NCI-H524 (cell line): ENCODE measurements around the gene OR3A3.
"Not testable (repeated sequence)": the region's sequence is repeated elsewhere in the genome, so short reads cannot be mapped to it uniquely, and the experiment has no call there.

Experiments
- DNase-seq, 2 experiments: peaks; one replicate each; lab custom pipeline; 2025; lab: John Stamatoyannopoulos, UW

OR3A3 gene

DNA sequence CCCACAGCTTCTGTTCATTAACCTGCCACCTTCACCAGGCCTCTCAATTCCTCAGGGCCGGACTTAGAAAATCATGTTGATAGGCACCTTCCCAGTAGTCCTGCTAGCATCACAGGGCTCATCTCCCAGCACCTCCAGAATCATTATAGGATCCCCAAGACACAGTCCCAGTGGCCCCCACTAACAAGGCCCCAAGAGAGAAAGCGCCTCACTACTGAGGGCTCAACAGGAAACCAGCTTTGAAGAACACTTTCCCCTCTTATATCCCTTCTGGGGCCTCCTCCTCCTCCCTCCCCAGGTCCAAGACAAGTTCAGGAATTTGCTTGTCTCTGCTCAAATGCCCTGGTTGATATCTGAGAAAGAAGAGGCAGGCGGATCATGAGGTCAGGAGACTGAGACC is at the start of gene OR3A3:
OR3A3 (plus strand) TSS at position 301 of the 400 bp plus-strand sequence.
- no peak for DNase-seq

DNA sequence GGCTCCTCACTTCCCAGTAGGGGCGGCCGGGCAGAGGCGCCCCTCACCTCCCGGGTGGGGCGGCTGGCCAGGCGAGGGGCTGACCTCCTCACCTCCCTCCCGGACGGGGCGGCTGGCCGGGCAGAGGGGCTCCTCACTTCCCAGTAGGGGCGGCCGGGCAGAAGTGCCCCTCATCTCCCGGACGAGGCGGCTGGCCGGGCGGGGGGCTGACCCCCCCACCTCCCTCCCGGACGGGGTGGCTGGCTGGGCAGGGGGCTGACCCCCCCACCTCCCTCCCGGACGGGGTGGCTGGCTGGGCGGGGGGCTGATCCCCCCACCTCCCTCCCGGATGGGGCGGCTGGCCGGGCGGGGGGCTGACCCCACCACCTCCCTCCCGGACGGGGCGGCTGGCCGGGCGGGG is 40.0 kb upstream of the OR3A3 start:
- DNase-seq, result not testable (repeated sequence)

DNA sequence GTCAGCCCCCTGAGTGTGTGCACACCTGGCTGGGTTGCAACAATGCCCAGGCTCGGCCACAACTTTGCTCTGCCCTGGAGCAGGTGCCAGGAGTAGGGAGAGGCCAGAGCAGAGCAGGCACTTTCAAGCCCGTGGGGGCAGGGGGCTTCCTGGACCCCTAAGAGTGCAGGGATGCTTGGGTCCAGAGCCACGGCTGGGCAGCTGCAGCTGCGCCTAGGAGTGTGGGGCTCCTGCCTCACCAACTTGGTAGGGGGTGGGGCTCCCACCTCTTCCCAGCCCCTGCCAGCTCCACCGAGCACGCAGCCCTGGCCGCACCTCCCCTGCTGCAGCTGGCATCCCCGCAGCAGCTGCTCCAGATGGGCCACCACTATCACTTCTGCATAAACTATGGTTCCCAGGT is 32.8 kb upstream of the OR3A3 start:
- no peak for DNase-seq

DNA sequence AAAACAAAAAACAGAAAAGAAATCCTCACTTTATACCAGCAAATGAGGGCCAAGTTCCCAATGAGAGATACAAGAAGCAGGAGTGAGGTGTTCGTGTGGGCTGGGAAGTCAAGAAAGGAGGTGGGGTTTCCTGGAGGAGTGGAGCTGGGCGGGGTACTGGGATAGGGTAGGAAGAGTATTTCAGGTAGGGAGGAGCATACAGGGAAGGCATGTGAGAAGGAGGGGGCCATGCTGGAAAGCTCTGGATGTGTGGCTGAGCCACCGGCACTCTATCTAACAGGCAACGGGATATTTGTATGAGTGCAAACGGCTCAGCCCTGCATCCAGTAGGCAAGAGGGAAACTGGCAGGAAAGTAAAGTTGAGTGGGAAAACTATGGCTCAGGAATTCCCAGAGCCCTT is 29.2 kb upstream of the OR3A3 start:
- no peak for DNase-seq

DNA sequence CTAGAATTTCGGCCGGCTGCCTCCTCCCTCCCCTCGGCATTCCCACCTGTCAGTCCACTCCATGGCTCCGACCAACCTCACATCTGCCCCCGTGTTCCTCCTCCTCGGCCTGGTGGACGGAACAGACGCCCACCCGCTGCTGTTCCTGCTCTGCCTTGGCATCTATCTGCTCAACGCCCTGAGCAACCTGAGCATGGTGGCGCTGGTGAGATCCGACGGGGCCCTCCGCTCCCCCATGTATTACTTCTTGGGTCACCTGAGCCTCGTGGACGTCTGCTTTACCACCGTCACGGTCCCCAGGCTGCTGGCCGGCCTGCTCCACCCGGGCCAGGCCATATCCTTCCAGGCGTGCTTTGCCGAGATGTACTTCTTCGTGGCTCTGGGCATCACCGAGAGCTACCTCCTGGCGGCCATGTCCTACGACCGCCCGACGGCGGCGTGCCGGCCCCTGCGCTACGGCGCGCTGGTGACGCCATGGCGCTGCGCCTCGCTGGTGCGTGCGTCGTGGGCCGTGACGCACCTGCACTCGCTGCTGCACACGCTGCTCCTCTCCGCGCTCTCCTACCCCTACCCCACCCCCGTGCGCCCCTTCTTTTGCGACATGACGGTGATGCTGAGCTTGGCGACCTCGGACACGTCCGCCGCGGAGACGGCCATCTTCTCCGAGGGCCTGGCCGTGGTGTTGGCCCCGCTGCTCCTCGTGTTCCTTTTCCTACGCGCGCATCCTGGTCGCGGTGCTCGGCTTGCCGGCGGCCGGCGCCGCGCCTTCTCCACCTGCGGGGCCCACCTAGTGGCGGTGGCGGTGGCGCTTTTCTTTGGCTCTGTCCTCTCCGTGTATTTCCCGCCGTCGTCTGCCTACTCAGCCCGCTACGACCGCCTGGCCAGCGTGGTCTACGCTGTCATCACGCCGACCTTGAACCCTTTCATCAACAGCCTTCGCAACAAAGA is 25.0 kb upstream of the OR3A3 start, which contains the start of gene OR3A2:
OR3A2 (minus strand) TSS at position 440 of the 948 bp plus-strand sequence.
- no peak for DNase-seq

DNA sequence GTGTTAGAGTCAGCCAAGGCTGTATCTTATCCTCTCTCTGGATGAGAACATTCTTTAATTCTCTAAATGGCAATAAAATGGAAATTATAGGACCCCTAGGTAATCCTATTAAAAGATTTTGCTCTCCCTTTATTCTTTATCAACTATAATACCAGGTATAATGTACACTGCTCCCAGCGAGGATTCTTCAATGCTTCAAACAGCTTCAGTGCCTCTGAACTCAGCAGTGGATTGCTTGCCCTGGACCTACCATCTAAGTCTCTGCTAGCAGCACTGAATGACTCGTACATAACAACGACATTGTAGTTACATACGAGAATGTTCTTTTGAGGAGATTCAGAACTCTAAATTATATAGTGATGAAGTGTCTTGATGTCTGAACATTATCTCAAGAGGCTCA is 21.4 kb upstream of the OR3A3 start:
- DNase-seq, result no peak

DNA sequence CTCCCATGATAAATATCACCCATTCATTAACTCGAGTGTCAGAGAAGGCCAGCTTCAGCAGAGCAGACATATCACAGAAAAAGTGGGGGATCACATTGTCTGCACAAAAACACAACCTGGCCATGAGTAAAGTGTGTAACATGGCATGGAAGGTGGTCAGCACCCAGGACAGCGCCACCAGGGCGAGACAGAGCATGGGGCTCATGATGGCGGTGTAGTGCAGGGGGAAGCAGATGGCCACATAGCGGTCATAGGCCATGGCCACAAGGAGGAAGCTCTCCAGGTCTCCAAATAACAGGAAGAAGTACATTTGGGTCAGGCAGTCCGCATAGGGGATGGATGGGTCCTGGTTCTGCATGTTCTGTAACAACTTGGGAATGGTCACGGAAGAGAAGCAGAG is 13.4 kb upstream of the OR3A3 start:
- DNase-seq, result not testable (repeated sequence)

DNA sequence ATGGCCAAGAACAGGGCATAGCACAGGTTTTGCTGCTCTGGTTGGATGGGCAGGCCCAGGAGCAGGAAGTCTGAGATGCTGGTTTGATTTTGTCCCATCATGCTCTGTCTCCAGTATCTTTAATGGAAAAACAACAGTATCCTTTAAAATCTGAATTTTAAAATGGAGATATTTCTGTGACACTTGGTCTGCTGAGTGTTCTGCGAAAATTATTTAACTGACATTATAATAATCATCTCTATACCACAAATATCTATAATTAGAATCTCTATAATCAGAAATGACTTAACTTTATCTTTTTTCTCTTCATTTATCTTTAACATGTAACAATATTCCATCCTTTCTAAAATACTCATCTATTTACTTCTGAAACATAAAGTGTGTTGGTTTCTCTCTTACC is 12.9 kb upstream of the OR3A3 start, which contains the start of gene OR1E1:
OR1E1 (minus strand) TSS at position 101 of the 400 bp plus-strand sequence; CDS start at position 101, 0 bp downstream.
- DNase-seq, result no peak

DNA sequence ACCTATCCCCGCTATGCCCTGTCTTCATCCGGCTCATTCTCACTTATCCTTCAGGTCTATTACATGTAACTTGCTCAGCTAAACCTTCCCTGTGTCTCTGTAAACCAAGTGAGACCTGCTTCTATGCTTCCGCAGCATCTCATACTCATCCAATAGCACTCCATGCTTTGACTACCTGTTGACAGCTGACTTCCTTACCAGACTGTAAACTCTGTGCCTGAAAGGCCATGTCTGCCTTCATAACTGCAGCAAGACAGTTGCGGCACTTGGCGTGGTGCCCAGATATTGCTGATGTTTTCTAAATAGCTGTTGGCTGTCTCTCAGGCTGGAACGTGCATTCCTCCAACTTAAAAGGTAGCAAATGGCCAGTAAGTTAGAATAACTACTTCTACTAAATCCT is 11.1 kb upstream of the OR3A3 start:
- no peak for DNase-seq

DNA sequence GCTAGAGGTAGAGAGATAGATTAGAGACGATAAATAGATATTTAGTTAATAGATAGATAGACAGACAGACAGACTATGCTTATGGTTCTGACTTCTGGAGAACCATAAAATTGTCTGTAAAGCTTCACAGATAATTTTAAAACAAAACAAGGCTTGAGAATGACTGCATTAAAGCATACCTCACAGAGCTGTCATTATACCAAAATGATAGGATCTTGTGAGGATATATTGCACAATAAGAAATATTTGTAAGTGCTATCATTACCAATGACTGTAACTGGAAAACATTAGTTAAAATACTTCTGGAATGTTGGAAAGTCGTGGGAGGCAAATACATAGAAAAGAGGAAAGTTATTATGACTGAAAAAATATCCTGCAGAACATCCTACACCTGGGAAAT is 9.4 kb upstream of the OR3A3 start:
- DNase-seq, result no peak

DNA sequence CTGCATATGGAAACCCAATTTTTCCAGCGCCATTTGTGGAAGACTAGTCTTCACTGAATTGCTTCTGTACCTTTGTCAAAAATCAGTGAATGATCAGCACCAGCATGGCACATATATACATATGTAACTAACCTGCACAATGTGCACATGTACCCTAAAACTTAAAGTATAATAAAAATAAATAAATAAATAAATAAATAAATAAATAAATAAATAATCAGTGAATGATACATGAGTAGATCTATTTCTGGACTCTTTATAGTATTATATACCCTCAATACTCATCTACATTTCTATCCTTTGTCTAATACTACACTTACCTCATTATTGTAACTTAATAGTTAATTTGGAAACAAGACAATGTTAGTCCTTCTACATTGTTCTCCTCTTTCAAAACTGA is 7.3 kb upstream of the OR3A3 start:
- DNase-seq, result not testable (repeated sequence)

DNA sequence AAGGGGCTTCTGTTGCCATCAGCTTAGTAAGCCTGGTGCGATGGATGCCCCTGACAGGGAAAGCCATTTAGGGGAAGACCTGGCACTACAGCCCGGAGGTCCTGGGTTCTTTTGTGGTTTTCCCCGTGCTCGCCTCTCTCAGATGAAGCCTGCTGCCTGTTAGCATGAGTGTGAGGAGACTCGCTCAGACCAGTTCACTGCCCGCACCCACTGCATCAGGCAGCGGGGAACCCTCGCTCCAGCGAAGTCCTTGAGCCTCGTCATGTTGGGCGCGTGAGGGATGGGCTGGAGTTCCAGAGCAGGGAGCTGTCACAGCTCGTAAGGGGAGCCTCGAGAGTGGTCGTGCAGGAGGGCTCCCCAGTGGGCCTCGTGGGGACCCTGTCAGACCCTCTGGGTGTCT is 1.0 kb downstream of the OR3A3 start:
- DNase-seq, result not testable (repeated sequence)

DNA sequence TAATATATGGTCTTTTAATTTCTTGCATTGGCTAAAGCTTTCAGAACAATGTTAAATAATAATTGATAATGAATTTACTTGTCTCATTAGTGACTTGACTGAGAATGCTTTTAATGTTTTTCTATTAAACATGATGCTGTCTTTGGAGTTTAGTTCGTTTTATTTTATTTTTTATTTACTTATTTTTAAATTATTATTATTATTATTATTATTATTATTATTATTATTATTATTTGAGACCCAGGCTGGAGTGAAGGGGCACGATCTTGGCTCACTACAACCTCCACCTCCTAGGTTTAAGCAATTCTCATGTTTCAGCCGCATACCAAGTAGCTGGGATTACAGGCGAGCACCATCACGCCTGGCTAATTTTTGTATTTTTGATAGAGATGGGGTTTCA is 4.4 kb downstream of the OR3A3 start:
- no peak for DNase-seq

DNA sequence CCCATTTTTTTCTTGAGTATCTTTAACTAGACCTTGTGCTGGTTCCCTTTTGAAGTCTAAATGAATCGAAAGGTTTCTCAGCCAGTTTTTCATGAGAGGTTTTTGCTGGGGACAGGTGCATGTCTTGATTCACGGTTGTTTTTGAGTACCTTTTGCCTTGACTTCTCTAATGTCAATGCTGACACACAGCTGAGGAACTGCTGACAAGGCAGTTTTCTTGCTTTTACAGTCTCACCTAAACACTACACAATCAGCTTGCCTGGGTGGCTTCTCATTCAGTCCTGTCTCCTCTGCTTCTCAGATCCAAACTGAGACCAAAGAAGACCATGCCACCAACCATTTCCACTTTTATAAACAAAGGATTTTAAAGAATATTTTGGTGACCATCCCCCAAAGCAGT is 7.1 kb downstream of the OR3A3 start:
- no peak for DNase-seq

DNA sequence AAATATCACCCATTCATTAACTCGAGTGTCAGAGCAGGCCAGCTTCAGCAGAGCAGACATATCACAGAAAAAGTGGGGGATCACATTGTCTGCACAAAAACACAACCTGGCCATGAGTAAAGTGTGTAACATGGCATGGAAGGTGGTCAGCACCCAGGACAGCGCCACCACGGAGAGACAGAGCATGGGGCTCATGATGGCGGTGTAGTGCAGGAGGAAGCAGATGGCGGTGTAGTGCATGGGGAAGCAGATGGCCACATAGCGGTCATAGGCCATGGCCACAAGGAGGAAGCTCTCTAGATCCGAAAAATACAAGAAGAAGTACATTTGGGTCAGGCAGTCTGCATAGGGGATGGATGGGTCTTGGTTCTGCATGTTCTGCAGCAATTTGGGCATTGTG is 22.0 kb downstream of the OR3A3 start:
- DNase-seq, result not testable (repeated sequence)

DNA sequence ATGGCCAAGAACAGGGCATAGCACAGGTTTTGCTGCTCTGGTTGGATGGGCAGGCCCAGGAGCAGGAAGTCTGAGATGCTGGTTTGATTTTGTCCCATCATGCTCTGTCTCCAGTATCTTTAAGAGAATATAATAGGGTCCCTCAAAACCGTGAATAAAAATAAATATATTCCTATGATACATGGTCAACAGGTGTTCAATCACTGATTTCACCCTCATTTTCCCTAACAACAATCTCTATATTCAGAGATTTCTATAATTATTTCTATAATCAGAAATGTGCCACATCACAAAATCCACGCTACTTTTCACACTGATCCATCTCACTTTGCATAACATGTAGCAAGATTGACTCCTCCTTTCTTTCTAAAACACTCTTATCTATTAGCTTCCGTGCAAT is 22.6 kb downstream of the OR3A3 start, which contains the start of gene OR1E2:
OR1E2 (minus strand) TSS at position 101 of the 400 bp plus-strand sequence; CDS start at position 101, 0 bp downstream.
- DNase-seq, result no peak

DNA sequence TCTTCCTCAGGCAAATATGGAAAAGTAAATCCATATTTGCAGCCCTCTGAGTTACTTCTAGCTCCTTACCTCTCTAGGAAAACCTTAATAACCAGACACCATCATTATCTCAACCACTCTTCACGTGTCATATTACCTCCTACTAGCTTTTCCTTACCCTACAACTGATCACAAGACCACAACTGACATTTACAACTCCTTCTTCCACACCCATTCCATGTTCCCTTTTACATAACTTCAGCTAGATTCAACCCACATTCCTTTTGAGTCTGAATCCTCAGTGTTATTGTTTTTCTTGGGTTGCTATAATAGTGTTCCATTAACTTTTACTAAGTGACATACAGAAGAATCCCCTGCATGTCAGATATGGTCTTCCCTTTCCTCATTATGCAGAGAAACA is 27.2 kb downstream of the OR3A3 start:
- no peak for DNase-seq

DNA sequence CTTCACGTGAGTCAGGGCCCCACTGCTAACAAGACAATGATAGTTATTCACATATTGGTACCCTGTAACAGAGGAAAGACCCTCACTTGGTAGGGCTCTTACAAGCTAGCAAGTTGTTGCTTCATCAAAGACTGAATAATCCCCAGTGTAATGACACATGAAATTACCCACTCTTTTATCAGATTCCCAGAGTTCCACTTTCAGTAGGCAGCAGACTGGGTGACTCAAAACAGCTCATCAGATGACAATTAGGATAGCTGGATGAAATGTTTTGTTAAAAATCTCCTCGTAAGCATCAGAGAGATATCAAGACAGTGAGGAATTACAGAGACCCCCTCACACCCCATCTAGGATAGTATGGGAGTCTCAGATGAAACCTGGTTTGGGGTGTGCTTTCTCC is 29.3 kb downstream of the OR3A3 start:
- DNase-seq, result no peak

DNA sequence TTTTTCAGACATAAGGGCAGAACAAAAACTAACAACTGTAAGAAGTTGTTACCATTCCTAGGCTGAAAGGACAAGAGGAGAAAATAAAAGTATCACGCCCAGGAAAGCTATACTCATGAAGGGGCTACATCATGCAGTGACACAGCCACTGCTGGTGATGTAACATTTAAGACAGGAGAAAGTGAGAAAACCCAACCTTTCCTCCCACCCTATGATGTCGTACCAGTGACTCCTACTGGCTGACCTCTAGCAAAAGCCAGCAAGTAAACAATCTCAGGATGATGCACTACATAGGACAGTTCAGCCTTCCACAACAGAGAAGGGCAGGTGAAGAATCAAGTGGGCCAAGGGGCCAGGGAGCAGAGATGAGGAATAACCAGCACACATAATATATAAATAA is 36.5 kb downstream of the OR3A3 start:
- no peak for DNase-seq

DNA sequence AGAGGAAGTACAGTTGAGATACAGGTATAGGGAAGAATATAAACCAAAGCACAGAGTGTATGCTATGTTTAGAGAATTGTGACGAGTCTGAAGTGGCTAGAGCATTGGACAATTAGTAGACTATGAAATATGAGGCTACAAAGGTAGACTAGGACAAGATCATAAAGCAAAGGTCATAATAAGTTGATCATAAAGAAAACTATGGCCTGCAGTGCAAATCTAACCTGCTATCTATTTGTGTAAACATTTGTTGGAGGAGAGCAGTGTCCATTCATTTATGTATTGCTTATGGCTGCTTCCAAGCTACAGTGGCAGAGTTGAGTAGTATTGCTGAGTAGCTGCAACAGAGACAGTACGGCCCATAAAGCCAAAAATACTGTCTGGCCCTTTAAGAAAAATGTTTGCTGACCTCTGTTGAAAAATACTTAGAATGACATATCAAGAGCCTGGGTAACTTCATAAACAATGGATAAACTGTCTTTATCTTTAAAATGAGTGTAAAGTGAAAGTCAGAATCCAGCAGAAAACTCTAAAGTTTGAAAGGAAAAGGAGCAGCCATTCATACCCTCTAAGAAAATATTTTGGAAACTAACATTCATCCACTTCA is 37.0 kb downstream of the OR3A3 start:
- DNase-seq, result no peak

DNA sequence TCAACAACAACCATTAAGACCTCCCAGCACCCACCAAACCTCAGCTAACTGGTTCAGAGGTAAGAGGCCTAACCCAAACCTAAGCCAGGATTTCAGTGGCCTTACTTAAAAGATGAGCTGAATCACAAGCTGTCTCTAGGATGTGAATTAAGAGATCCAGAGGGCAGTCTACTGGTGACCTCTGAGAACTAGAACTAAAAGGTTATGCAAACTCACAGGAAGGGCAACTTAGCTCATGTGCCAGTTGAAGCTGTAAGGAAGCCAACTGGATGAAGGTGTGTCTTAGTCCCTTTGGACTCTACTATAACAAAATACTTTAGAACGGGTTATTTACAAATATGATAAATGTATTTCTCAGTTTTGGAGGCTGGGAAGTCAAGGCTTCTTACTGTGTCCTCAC is 55.2 kb downstream of the OR3A3 start:
- DNase-seq, result not testable (repeated sequence)

DNA sequence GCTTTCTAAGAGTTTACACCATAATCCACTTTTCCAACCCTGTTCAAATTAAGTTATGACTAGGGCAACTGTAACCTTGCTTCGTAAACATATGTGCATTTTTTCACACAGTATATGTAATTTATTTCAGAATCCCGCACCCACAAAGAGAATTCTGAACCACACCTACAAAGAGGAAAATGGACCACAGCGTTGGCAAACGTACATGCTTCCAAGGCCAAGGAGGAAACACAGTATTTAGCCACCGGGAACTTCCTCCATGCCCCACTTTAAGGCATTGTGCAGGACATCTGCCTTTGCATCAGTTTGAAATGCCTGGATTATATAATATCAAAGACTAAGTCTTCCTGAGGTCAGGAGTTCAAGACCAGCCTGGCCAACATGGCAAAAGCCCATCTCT is 58.4 kb downstream of the OR3A3 start:
- no peak for DNase-seq

DNA sequence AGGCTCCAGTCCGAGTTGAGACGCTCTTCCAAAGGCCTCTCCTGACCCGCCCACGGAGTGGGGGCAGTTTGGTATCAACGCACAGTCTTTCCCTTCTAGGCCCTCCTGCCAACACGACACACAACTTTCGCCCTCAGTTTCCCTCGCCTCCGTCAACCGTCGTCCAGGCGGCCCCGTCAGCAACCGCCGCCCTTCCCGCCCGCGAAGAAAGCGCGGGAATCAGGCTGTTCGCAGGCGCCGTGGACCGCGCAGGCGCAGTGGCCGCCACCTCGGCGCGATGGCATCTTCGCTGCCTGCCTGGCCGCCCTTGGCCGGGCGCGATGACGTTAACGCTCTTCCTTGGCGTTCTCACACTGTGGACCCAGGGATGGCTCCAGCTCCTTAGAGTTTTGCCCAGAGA is 60.4 kb downstream of the OR3A3 start, which contains the start of gene SPATA22:
SPATA22 (minus strand) TSS at position 221 of the 400 bp plus-strand sequence. CDS start 2,494 bp downstream, outside the sequence.
- DNase-seq, result no peak
